Smooth muscle cell (in vitro differentiated cells): Measurements from ENCODE around the gene ALPL. TPM values are rescaled to one million over a fixed set of nuclear protein-coding genes. Genes with fewer than 3 reads are reported as not detected.

Source experiments
- DNase-seq: peaks from one replicate; lab custom pipeline; 2025; ENCODE audit not compliant: unreplicated experiment; lab: John Stamatoyannopoulos, UW
- H2AFZ ChIP-seq: fragments of 200-600 bp; sonication (generic); 2 replicates; pipeline ENCODE4 v1.6.0; 2016; ENCODE audit warnings: antibody characterized with exemption, low read depth, mild to moderate bottlenecking
- H3F3A ChIP-seq: fragments of 200-600 bp; sonication (generic); 2 replicates; pipeline ENCODE4 v1.6.0; 2017; ENCODE audit warnings: antibody characterized with exemption, low read depth
- H3K27ac ChIP-seq: fragments of 200-600 bp; sonication (generic); 2 replicates; pipeline ENCODE4 v1.5.1; 2016; ENCODE audit warnings: low read depth, mild to moderate bottlenecking
- H3K27me3 ChIP-seq: fragments of 200-600 bp; sonication (generic); 2 replicates; pipeline ENCODE4 v1.6.1; 2016; ENCODE audit warnings: low read depth, mild to moderate bottlenecking
- H3K36me3 ChIP-seq: fragments of 200-600 bp; sonication (generic); 2 replicates; pipeline ENCODE4 v1.5.1; 2016; ENCODE audit warnings: low read depth
- H3K4me1 ChIP-seq: fragments of 200-600 bp; sonication (generic); 2 replicates; pipeline ENCODE4 v1.5.1; 2016; ENCODE audit warnings: low read depth
- H3K4me2 ChIP-seq: fragments of 200-600 bp; sonication (generic); 2 replicates; pipeline ENCODE4 v1.6.0; 2016; ENCODE audit warnings: mild to moderate bottlenecking
- H3K4me3 ChIP-seq: fragments of 200-600 bp; sonication (generic); 2 replicates; pipeline ENCODE4 v1.5.1; 2016; ENCODE audit warnings: mild to moderate bottlenecking
- H3K79me2 ChIP-seq: fragments of 200-600 bp; sonication (generic); 2 replicates; pipeline ENCODE4 v1.6.0; 2016; ENCODE audit warnings: low read depth, mild to moderate bottlenecking
- H3K9ac ChIP-seq: fragments of 200-600 bp; sonication (generic); 2 replicates; pipeline ENCODE4 v1.6.0; 2016; ENCODE audit warnings: low read depth
- H3K9me3 ChIP-seq: fragments of 200-600 bp; sonication (generic); replicated peaks from 2 replicates; pipeline ENCODE4 v1.5.1; 2016; ENCODE audit warnings: low read depth
- H4K20me1 ChIP-seq: fragments of 200-600 bp; sonication (generic); 2 replicates; pipeline ENCODE4 v1.6.0; 2016; ENCODE audit warnings: low read depth
- WGBS: methylation state at CpG from one replicate; pipeline ENCODE4 v1.1.7; 2016; ENCODE audit warnings: low lambda C conversion rate; 5-methylcytosine and 5-hydroxymethylcytosine counted together
- polyA plus RNA-seq: library from polyadenylated mRNA; unstranded; fragments of >200 nt; fragmentation: Nextera tagmentation; extraction: Ambion mirVana; gene quantifications from 2 replicates; pipeline ENCODE4 v1.2.1, GENCODE V29; 2016
- total RNA-seq: library from RNA; depleted of rRNA; stranded (reverse); fragments of >200 nt; gene quantifications from 2 replicates; pipeline ENCODE4 v1.2.3, GENCODE V29; 2014
- TF ChIP-seq, protein P1 (sequence below): fragments of 200-600 bp; sonication (generic); IDR thresholded peaks from 2 replicates; pipeline ENCODE4 v1.5.1; 2017; ENCODE audit warnings: borderline replicate concordance, mild to moderate bottlenecking, antibody characterized with exemption; ENCODE audit not compliant: insufficient read depth, poor library complexity, severe bottlenecking

The ALPL gene
- total and polyA plus RNA-seq, 2 experiments from 2014 or later, result 4.6 to 8.3 TPM

DNA sequence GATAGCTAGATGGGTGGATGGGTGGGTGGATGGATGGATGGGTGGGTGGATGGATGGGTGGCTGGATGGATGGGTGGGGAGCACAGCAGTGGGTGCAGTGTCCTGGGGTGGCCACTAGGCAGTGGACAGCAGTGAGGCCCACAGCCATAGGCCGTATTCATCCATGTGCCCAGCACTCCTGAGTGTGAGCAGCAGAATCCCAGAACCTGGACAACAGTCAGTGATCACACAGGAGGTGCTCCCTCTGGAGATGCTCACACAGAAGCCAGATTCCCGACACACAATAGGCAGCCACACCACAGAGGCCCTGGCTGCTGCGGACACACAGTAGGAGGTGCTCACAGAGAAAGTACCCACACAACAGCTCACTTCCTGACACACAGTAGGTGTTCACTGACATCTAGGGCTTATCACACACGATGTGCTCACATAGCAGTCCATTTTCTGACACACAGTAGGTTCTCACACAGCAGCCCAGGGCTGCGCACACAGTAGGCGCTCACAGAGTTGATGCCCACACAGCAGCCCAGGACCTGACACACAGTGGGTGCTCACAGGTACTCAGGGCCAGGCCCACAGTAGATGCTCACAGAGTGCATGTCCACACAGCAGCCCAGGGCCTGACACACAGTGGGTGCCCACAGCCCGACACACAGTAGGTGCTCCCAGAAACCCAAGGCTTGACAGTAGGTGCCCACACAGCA is 95.9 kb downstream of the ALPL start:
- no peak overlapping the region for H3K9ac ChIP-seq
- DNase-seq, result no peak
- no peaks in the 10 kb centered on the region for H3K36me3 ChIP-seq
- no peaks in the 10 kb centered on the region for H3K4me1 ChIP-seq
- no peaks in the 10 kb centered on the region for H3K27me3 ChIP-seq
- H4K20me1 ChIP-seq, result no peaks in the 10 kb centered on the region
- H3F3A ChIP-seq, result no peaks in the 10 kb centered on the region
- H3K4me3 ChIP-seq, result no peak overlapping the region
- H3K27ac ChIP-seq, result no peak overlapping the region
- 93% methylated on average over 6 of the region's 7 CpGs for WGBS
- TF ChIP-seq, protein P1, sequence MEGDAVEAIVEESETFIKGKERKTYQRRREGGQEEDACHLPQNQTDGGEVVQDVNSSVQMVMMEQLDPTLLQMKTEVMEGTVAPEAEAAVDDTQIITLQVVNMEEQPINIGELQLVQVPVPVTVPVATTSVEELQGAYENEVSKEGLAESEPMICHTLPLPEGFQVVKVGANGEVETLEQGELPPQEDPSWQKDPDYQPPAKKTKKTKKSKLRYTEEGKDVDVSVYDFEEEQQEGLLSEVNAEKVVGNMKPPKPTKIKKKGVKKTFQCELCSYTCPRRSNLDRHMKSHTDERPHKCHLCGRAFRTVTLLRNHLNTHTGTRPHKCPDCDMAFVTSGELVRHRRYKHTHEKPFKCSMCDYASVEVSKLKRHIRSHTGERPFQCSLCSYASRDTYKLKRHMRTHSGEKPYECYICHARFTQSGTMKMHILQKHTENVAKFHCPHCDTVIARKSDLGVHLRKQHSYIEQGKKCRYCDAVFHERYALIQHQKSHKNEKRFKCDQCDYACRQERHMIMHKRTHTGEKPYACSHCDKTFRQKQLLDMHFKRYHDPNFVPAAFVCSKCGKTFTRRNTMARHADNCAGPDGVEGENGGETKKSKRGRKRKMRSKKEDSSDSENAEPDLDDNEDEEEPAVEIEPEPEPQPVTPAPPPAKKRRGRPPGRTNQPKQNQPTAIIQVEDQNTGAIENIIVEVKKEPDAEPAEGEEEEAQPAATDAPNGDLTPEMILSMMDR, result no peak
- no peak overlapping the region for H3K4me2 ChIP-seq
- no peaks in the 10 kb centered on the region for H3K79me2 ChIP-seq
- no peak overlapping the region for H2AFZ ChIP-seq
- no peaks in the 10 kb centered on the region for H3K9me3 ChIP-seq

DNA sequence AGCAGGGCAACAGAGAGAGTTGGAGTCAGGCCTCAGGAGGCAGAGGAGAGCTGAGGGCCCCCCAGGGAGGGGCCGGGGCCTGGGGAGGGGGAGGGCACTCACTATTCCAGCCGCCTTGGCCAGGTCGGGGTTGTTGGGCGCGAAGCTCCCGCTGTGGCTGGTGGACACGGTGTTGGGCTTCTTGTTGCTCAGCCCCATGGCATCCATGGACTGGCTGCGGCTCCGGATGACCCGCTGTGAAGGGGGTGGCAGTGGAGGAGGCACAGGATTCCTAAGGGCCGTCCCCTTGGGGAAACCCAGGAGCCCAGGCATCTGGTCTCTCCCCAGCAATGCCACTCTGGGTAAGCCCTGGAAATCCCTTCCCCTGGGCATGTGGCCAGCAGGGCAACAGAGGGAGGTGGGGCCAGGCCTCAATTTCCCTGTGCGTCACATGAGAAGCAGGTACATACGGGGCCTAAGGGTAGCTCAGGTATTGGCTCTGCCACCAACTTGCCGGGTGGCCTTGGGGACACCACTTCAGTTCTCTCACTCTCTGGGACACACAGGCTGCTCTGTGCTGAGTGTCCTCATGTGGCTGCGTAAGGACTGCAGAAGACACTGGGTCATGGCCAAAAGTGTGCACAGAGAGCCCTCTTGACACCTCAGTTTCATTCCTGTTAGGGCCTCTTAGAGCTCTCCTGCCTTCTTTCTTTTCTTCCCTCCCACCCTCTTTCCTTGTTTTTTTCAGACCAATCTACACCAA is 96.9 kb downstream of the ALPL start:
- TF ChIP-seq, protein P1, result no peak
- WGBS, result 90% methylated on average over 14 of the region's 15 CpGs

GRCh38 chr1:21607549-21608529 is 98.6 kb downstream of the ALPL start:
- no peaks in the 10 kb centered on the region for H3K27me3 ChIP-seq
- no peak overlapping the region for H2AFZ ChIP-seq

More for the DNA sequence above, 96.9 kb downstream of the ALPL start:
- no peaks in the 10 kb centered on the region for H3K9me3 ChIP-seq
- no peaks in the 10 kb centered on the region for H3F3A ChIP-seq
- no peak overlapping the region for H2AFZ ChIP-seq
- no peaks in the 10 kb centered on the region for H3K27me3 ChIP-seq
- H3K4me3 ChIP-seq, result no peak overlapping the region
- H3K4me2 ChIP-seq, result no peak overlapping the region
- no peak overlapping the region for H3K27ac ChIP-seq
- no peaks in the 10 kb centered on the region for H3K79me2 ChIP-seq
- no peak overlapping the region for H3K9ac ChIP-seq
- no peak for DNase-seq
- H3K4me1 ChIP-seq, result no peaks in the 10 kb centered on the region
- no peaks in the 10 kb centered on the region for H4K20me1 ChIP-seq
- no peaks in the 10 kb centered on the region for H3K36me3 ChIP-seq

More at GRCh38 chr1:21607549-21608529, 98.6 kb downstream of the ALPL start:
- no peak overlapping the region for H3K9ac ChIP-seq
- DNase-seq, result peak; percentile 58
- H3K4me1 ChIP-seq, result no peaks in the 10 kb centered on the region
- WGBS, result 42% methylated on average over 32 of the region's 37 CpGs
- H3K36me3 ChIP-seq, result no peaks in the 10 kb centered on the region
- TF ChIP-seq, protein P1, result no peak
- H4K20me1 ChIP-seq, result no peaks in the 10 kb centered on the region
- H3K27ac ChIP-seq, result no peak overlapping the region
- H3K4me2 ChIP-seq, result peak overlapping the region; percentile 52
- H3K4me3 ChIP-seq, result no peak overlapping the region
- no peaks in the 10 kb centered on the region for H3K9me3 ChIP-seq
- no peaks in the 10 kb centered on the region for H3F3A ChIP-seq
- no peaks in the 10 kb centered on the region for H3K79me2 ChIP-seq
